A549 treated with CpdA at 1 μM for 4 hours (cell line): Measurements from ENCODE around the gene CRYGD. TPM values are rescaled to one million over a fixed set of nuclear protein-coding genes. Genes with fewer than 3 reads are reported as not detected.

Experiments used
- total RNA-seq: library from RNA; stranded (reverse); fragments of 200-300 nt; extraction: Qiagen RNA extraction; gene quantifications from 5 replicates; pipeline ENCODE4 v1.2.3, GENCODE V29; 2022; ENCODE audit warnings: low read depth

The CRYGD gene
- total RNA-seq: not detected in 5 replicates

GRCh38 chr2:208124013-208124715 lies at the start of gene CRYGD:
Gene CRYGD (minus strand): TSS chr2:208124524. CDS start chr2:208124473, 51 bp downstream.

GRCh38 chr2:208163489-208163888 lies 39.2 kb upstream of the CRYGD start, which contains the start of gene CRYGA:
Gene CRYGA (minus strand): TSS chr2:208163589. CDS start chr2:208163556, 33 bp downstream.

GRCh38 chr2:208146006-208146405 lies 21.7 kb upstream of the CRYGD start, which contains the start of gene CRYGB:
Gene CRYGB (minus strand): TSS chr2:208146158. CDS start chr2:208146120, 38 bp downstream.

GRCh38 chr2:208129744-208130711 lies 5.7 kb upstream of the CRYGD start, which contains the start of gene CRYGC:
Gene CRYGC (minus strand): TSS chr2:208129828. CDS start chr2:208129792, 36 bp downstream.

Other genes with a start within 250 kb of the CRYGD start
- gene PLEKHM3, start 99.0 kb downstream of the CRYGD start, total RNA-seq: 3.0 to 3.9 TPM (median 3.3 TPM) in 5 replicates
- not detected in 5 replicates for gene CRYGC, start 5.3 kb upstream of the CRYGD start, total RNA-seq
- gene CRYGB, start 21.6 kb upstream of the CRYGD start, total RNA-seq: not detected in 5 replicates
- gene CRYGA, start 39.1 kb upstream of the CRYGD start, total RNA-seq: not detected in 5 replicates
- gene C2orf80, start 65.5 kb upstream of the CRYGD start, total RNA-seq: not detected in 5 replicates
- gene IDH1, start 130.5 kb upstream of the CRYGD start, total RNA-seq: 76.3 to 92.9 TPM (median 80.0 TPM) in 5 replicates
- 5.0 to 9.1 TPM (median 7.2 TPM) in 5 replicates for gene PIKFYVE, start 141.7 kb upstream of the CRYGD start, total RNA-seq